BE2C (cell line): ENCODE data around the gene PARD3B.

Experiments used
- DNase-seq: peaks from one replicate; pipeline ENCODE4 v3.0.0-alpha.2; 2020
- H3K27me3 ChIP-seq: fragments of 250-450 bp; sonication (Bioruptor Pico); 2 replicates; pipeline ENCODE4 v1.5.1; 2020; ENCODE audit warnings: mild to moderate bottlenecking
- H3K36me3 ChIP-seq: fragments of 250-450 bp; sonication (Bioruptor Pico); 2 replicates; pipeline ENCODE4 v1.5.1; 2020; ENCODE audit warnings: mild to moderate bottlenecking
- H3K4me1 ChIP-seq: fragments of 250-450 bp; sonication (Bioruptor Pico); 2 replicates; pipeline ENCODE4 v1.5.1; 2020
- H3K4me3 ChIP-seq: 2 replicates; pipeline ENCODE4 v1.5.1; 2011; ENCODE audit warnings: low read depth, low read length
- H3K9me3 ChIP-seq: fragments of 250-450 bp; sonication (Bioruptor Pico); 2 replicates; pipeline ENCODE4 v1.5.1; 2020
- TF ChIP-seq, protein P1 (sequence below): IDR thresholded peaks from 2 replicates; pipeline ENCODE4 v1.5.1; 2012; ENCODE audit warnings: mild to moderate bottlenecking, low read depth, low read length

PARD3B gene

DNA sequence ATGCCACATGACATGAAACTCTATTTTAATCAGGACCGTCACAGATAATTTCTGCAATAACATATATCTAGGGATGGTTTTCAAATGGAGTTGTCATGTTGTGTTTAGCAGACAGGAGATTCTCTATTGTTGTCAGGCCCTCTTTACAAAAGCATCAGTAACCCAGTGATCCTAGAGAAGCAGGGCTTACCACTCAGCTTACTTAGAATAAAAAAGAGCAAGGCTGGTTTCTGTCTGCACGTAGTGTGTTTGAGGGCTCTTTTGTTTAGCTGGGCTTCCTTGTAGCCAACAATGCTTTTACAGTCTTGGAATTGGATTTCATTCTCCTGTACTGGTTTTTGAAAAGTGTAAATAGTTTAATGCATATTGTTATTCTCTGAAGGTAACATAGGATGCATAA is 926.5 kb downstream of the PARD3B start:
- no peak for DNase-seq
- Histone ChIP-seq H3K36me3 (no peaks in the 10 kb centered on the region), H3K4me3 (no peak overlapping the region), H3K4me1 (no peaks in the 10 kb centered on the region; the same call in 1 of the 2 replicates), H3K9me3 (no peaks in the 10 kb centered on the region), H3K27me3 (no peaks in the 10 kb centered on the region)
- TF ChIP-seq, protein P1, sequence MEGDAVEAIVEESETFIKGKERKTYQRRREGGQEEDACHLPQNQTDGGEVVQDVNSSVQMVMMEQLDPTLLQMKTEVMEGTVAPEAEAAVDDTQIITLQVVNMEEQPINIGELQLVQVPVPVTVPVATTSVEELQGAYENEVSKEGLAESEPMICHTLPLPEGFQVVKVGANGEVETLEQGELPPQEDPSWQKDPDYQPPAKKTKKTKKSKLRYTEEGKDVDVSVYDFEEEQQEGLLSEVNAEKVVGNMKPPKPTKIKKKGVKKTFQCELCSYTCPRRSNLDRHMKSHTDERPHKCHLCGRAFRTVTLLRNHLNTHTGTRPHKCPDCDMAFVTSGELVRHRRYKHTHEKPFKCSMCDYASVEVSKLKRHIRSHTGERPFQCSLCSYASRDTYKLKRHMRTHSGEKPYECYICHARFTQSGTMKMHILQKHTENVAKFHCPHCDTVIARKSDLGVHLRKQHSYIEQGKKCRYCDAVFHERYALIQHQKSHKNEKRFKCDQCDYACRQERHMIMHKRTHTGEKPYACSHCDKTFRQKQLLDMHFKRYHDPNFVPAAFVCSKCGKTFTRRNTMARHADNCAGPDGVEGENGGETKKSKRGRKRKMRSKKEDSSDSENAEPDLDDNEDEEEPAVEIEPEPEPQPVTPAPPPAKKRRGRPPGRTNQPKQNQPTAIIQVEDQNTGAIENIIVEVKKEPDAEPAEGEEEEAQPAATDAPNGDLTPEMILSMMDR = no peak

DNA sequence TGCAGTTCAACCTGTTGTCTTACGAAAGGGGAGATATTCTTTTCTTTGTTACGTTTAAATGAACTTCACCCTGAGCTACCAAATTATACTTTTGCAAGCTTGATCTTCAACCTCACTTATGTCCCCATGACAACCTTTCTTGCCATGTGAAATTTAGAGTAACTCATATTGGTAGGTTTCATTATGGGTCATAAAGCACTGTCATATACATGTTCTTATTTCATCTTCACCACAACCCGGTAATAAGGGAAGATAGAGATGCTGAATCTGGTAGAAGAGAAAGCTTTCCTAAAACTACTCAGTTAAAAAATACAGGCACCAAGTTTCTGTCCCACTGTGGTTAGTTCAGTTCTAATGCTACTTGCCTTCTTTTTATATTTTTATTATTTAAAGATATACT is 928.5 kb downstream of the PARD3B start:
- Histone ChIP-seq H3K27me3 (no peaks in the 10 kb centered on the region), H3K4me3 (no peak overlapping the region), H3K36me3 (no peaks in the 10 kb centered on the region), H3K9me3 (no peaks in the 10 kb centered on the region), H3K4me1 (no peaks in the 10 kb centered on the region; the same call in 1 of the 2 replicates)
- DNase-seq = no peak
- TF ChIP-seq, protein P1 = no peak

DNA sequence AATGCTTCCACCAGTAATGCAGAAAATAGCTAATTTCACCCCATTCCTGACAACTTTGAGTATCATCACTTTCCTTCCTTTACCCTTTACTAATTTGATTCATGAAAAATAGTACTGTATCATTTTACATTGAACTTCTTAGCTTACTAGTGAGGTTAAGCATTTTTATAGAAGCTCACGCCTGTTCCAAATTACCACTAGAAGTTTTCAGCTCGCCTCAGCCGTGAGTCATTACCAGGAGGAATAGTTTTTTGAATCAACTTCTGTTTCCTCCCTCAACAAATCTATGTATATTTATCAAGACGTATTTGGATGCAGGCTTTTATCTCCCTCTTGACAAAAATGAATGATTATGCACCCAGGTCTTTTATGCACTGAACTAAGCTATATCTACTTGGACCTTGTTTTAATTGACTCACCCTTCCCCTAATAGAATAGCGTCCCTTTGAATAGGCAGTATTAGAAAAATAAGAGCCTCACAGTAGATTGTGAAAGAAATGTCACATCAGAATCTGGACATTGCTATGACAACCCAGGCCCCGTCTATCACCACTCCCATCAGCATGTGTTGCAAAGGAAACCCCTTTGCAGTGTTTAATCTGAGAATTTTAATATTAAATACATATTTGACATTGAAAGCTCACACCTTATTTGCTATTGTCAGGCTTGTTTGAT is 929.6 kb downstream of the PARD3B start:
- Histone ChIP-seq H3K4me1 (no peaks in the 10 kb centered on the region; the same call in 1 of the 2 replicates), H3K9me3 (no peaks in the 10 kb centered on the region), H3K36me3 (no peaks in the 10 kb centered on the region), H3K27me3 (no peaks in the 10 kb centered on the region), H3K4me3 (no peak overlapping the region)
- DNase-seq = no peak
- TF ChIP-seq, protein P1 = no peak

DNA sequence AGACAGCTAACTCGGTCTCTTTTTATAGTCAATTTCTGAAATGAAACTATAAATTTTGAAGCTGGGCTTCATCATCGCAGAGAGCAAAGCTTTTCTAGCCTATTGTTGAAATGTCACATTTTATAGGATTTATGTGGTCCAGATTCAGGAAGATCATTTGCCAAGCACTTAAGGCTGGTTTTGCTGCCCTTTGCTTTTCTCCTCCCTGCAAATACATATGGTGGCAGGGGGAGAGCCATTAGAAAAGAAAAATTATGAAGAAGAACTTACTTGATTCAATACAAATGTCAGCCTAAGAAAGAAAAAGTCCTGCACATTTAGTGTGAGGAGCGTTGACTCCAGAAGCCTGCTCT is 930.1 kb downstream of the PARD3B start:
- Histone ChIP-seq H3K36me3 (no peaks in the 10 kb centered on the region), H3K27me3 (no peaks in the 10 kb centered on the region), H3K4me3 (no peak overlapping the region), H3K4me1 (no peaks in the 10 kb centered on the region; the same call in 1 of the 2 replicates), H3K9me3 (no peaks in the 10 kb centered on the region)
- no peak for DNase-seq
- TF ChIP-seq, protein P1 = no peak

DNA sequence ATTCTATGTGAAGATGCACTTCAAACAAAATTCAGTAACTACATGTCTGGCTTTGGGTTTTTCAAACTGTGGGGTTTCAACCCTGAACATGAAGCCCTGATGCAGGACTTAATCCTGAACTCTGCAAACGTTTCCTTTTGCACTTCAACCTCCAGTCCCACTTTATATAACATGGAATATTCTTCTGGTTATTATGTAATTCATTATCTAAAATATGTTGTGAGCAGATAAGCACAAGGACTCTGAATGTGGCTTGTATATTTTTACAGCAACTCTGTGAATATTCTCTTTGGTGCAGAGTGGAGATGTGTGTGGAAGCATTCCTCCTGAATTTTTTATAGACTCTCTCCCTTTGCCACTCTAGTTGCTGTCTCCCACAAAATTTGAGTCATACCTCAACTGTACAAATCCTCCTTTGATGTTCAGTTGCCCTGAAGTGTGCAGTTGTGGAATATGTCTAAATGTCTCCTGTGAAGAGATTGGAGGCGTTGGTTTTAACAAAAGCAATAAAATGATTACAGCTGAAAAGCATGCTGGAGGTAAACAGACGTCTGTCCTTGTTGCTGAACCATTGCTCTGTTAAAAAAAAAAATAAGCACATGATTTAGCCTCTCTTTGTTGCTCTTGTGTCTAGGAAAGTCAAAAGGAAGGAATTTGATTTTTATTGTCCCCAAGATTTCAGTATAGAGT is 931.9 kb downstream of the PARD3B start:
- Histone ChIP-seq H3K9me3 (no peaks in the 10 kb centered on the region), H3K4me3 (no peak overlapping the region), H3K36me3 (no peaks in the 10 kb centered on the region), H3K27me3 (no peaks in the 10 kb centered on the region), H3K4me1 (peaks cover 8% of the 10 kb centered on the region; the same call in 1 of the 2 replicates)
- DNase-seq = no peak
- TF ChIP-seq, protein P1 = no peak

DNA sequence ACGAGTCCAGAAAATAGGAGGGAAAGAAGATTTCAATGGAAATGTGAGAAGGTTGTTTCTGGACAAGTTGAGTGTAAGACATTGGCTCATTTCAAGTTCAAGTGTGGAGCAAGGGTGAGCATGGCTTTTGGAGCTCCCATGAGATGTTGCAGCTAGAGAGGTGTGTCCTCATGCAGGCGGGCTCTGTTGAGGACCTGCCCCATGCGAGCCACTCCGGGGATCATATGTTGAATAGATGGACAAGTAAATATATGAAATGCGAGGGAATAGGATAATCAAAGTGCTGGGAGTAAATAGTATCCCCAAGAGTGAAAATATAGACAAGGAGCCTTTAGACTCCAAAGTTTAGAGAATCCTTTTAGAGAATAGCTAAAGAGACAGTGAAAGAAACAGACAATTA is 936.6 kb downstream of the PARD3B start:
- Histone ChIP-seq H3K27me3 (no peaks in the 10 kb centered on the region), H3K4me3 (no peak overlapping the region), H3K9me3 (no peaks in the 10 kb centered on the region), H3K4me1 (peaks cover 27% of the 10 kb centered on the region), H3K36me3 (no peaks in the 10 kb centered on the region)
- TF ChIP-seq, protein P1 = no peak
- no peak for DNase-seq
